SK-N-SH (cell line): ENCODE results near the gene ABCB6.

Experiments
- CTCF ChIP-seq: fragments of 200-600 bp; sonication (generic); IDR thresholded peaks from 2 replicates; pipeline ENCODE4 v1.6.1; 2017; ENCODE audit warnings: antibody characterized with exemption, mild to moderate bottlenecking, moderate library complexity
- EP300 ChIP-seq, 2 experiments: IDR thresholded peaks; 2 replicates each; pipeline versions ENCODE4 v1.4.0 to v1.6.1; 2012; ENCODE audit warnings: borderline replicate concordance in 1 of 2, low read depth in 1 of 2, low read length in 1 of 2
- FOXM1 ChIP-seq: IDR thresholded peaks from 2 replicates; pipeline ENCODE4 v1.4.0; 2012; ENCODE audit warnings: low read depth, mild to moderate bottlenecking
- GATA2 ChIP-seq: sonication (generic); formaldehyde crosslinking; IDR thresholded peaks from 2 replicates; pipeline ENCODE4 v1.5.0; 2020; ENCODE audit warnings: mild to moderate bottlenecking, missing genetic modification reagents
- MAX ChIP-seq: IDR thresholded peaks from 2 replicates; pipeline ENCODE4 v1.4.0; 2012; ENCODE audit warnings: low read depth
- MXI1 ChIP-seq: IDR thresholded peaks from 2 replicates; pipeline ENCODE4 v1.6.1; 2012; ENCODE audit warnings: mild to moderate bottlenecking, low read depth, low read length, improper control_type of control experiment
- NFIC ChIP-seq: IDR thresholded peaks from 2 replicates; pipeline ENCODE4 v1.4.0; 2012; ENCODE audit warnings: borderline replicate concordance
- POLR2AphosphoS5 ChIP-seq: IDR thresholded peaks from 2 replicates; pipeline ENCODE4 v1.6.1; 2012; ENCODE audit warnings: low read depth, low read length
- RCOR1 ChIP-seq: fragments of 150-350 bp; IDR thresholded peaks from 2 replicates; pipeline ENCODE4 v1.6.1; 2017; ENCODE audit warnings: antibody characterized with exemption, low read length
- RFX5 ChIP-seq: IDR thresholded peaks from 2 replicates; pipeline ENCODE4 v1.6.1; 2012; ENCODE audit warnings: mild to moderate bottlenecking, improper control_type of control experiment, low read length
- TAF1 ChIP-seq: IDR thresholded peaks from 2 replicates; pipeline ENCODE4 v1.6.1; 2012; ENCODE audit warnings: low read depth, mild to moderate bottlenecking, low read length, moderate library complexity, borderline replicate concordance
- TEAD4 ChIP-seq: IDR thresholded peaks from 2 replicates; pipeline ENCODE4 v1.4.0; 2012; ENCODE audit warnings: mild to moderate bottlenecking, borderline replicate concordance; ENCODE audit not compliant: insufficient read depth
- TF ChIP-seq, protein P1 (sequence below): IDR thresholded peaks from 2 replicates; pipeline ENCODE4 v1.6.1; 2012; ENCODE audit warnings: mild to moderate bottlenecking, low read depth, low read length, moderate library complexity
- TF ChIP-seq, protein P2 (sequence below): fragments of 150-350 bp; IDR thresholded peaks from 2 replicates; pipeline ENCODE4 v1.6.1; 2017; ENCODE audit warnings: antibody characterized with exemption, low read length, low read depth, borderline replicate concordance

DNA sequence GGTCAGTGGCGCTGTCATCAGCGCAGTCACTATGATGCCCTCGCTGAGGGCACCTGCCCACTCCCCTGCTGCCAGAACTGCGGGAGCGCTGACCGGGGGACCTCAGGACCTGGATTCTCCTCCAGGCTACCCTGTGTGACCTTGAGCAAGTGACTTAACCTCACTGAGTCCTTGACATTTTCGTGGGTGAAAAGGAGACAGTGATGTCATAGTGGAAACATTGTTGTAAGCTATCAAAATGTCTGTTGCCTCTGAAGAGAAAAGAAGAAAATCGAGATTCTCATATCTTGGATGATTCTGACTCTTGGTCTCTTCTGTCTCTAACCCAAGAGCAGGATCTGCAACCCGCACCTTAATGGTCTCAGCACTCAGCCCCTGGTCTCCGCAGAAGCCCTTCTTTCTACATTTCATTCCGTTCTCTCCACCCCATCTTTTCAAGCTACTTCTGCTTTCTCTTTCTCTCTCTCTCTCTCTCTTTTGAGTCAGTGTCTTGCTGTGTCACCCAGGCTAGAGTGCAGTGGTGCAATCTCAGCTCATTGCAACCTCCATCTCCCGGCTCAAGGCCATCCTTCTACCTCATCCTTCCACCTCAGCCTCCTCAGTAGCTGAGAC is 35.9 kb upstream of the ABCB6 start:
- TF ChIP-seq POLR2AphosphoS5 (no peak), CTCF (no peak), TEAD4 (no peak), MAX (no peak), NFIC (no peak), MXI1 (no peak), TAF1 (no peak), RCOR1 (no peak), RFX5 (no peak), FOXM1 (no peak), GATA2 (CRISPR knock-in tag) (no peak), EP300 (IDR thresholded peaks at IDR 0.05; ENCODE audit: borderline replicate concordance in 1 of 2, low read depth in 1 of 2, low read length in 1 of 2) (no peak)
- TF ChIP-seq, protein P1, sequence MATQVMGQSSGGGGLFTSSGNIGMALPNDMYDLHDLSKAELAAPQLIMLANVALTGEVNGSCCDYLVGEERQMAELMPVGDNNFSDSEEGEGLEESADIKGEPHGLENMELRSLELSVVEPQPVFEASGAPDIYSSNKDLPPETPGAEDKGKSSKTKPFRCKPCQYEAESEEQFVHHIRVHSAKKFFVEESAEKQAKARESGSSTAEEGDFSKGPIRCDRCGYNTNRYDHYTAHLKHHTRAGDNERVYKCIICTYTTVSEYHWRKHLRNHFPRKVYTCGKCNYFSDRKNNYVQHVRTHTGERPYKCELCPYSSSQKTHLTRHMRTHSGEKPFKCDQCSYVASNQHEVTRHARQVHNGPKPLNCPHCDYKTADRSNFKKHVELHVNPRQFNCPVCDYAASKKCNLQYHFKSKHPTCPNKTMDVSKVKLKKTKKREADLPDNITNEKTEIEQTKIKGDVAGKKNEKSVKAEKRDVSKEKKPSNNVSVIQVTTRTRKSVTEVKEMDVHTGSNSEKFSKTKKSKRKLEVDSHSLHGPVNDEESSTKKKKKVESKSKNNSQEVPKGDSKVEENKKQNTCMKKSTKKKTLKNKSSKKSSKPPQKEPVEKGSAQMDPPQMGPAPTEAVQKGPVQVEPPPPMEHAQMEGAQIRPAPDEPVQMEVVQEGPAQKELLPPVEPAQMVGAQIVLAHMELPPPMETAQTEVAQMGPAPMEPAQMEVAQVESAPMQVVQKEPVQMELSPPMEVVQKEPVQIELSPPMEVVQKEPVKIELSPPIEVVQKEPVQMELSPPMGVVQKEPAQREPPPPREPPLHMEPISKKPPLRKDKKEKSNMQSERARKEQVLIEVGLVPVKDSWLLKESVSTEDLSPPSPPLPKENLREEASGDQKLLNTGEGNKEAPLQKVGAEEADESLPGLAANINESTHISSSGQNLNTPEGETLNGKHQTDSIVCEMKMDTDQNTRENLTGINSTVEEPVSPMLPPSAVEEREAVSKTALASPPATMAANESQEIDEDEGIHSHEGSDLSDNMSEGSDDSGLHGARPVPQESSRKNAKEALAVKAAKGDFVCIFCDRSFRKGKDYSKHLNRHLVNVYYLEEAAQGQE, result no peak
- TF ChIP-seq, protein P2, sequence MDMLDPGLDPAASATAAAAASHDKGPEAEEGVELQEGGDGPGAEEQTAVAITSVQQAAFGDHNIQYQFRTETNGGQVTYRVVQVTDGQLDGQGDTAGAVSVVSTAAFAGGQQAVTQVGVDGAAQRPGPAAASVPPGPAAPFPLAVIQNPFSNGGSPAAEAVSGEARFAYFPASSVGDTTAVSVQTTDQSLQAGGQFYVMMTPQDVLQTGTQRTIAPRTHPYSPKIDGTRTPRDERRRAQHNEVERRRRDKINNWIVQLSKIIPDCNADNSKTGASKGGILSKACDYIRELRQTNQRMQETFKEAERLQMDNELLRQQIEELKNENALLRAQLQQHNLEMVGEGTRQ, result no peak
